ENCODE data around the gene PPIL3. TPM values are rescaled to one million over a fixed set of nuclear protein-coding genes. Genes with fewer than 3 reads are reported as not detected.

The PPIL3 gene
- polyA plus RNA-seq, 1 donor, result 63.7 TPM

GRCh38 chr2:200861617-200862155 lies 27.2 kb downstream of the PPIL3 start:
- no peak for DNase-seq (ENCODE audit: low read depth)

- no peak for DNase-seq (ENCODE audit: low read depth)
Measured at GRCh38 chr2:200860092-200860795, 28.6 kb downstream of the PPIL3 start.

GRCh38 chr2:200856806-200857205 lies 32.1 kb downstream of the PPIL3 start:
- no peak for DNase-seq (ENCODE audit: low read depth)

- no peak for DNase-seq (ENCODE audit: low read depth)
Measured at GRCh38 chr2:200852605-200853004, 36.3 kb downstream of the PPIL3 start.

GRCh38 chr2:200851398-200852248 lies 37.3 kb downstream of the PPIL3 start:
- DNase-seq (ENCODE audit: low read depth), result no peak

GRCh38 chr2:200850512-200851256 lies 38.2 kb downstream of the PPIL3 start:
- DNase-seq (ENCODE audit: low read depth), result no peak

DNA sequence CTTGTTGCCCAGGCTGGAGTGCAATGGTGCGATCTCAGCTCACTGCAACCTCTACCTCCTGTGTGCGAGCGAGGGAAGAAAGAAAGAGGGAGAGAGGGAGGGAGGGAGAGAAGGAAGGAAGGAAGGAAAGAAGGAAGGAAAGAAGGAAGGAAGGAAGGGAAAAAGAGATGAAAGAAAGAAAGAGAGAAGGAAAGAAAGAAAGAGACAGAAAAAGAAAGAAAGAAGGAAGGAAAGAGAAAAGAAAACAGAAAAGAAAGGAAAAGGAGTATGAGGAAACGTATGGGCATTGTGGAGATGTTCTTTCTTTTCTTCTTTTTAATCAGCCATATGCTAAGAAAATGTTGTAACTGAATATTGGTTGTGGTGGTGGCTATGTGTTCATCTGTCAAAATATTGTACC lies 40.9 kb downstream of the PPIL3 start:
- no peak for DNase-seq (ENCODE audit: low read depth)

DNA sequence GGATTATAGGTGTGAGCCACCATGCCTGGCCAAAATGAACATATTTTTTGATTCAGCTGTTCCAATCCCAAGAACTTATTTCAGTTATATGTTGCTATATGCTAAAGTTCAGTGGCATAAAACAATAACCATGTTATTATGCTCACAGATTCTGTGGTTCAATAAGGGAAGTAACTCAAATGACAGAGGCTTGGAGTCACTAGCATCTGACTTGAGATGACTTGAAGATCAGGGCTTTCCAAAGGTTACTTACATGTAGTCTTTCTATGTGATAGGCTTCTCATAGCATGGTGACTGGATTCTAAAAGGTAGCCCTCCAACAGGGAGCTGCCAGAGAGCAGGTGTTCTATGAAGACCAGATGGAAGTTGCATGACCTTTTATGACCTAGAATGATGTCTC lies 41.6 kb downstream of the PPIL3 start:
- DNase-seq (ENCODE audit: low read depth), result no peak

DNA sequence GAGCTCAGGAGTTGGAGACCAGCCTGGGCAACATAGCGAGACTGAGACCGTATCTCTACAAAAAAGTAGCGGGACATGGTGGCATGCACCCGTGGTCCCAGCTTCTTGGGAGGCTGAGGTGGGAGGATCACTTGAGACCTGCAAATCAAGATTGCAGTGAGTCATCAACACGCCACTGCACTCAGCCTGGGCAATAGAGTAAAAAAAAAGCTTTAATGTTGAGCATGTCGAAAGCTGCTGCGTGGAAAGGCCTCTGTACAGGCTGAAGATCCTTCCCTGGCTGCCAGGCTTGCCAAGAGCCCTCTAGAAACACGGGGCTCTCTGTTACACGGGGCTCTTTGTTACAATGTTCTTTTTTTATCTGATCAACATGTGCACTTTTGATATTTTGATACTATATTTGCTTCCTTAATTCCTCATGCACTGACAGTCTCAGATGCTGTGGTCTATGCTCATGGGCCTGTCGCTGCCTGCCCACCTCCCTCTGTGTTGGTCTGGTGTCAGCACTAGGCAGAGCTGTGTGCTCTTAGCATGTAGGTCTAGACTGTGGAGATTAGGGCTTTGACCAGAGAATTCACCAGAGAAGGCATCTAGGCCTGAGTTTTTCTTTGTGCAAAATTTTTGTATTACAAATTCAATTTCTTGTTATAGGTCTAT lies 43.1 kb downstream of the PPIL3 start:
- DNase-seq (ENCODE audit: low read depth), result no peak

DNA sequence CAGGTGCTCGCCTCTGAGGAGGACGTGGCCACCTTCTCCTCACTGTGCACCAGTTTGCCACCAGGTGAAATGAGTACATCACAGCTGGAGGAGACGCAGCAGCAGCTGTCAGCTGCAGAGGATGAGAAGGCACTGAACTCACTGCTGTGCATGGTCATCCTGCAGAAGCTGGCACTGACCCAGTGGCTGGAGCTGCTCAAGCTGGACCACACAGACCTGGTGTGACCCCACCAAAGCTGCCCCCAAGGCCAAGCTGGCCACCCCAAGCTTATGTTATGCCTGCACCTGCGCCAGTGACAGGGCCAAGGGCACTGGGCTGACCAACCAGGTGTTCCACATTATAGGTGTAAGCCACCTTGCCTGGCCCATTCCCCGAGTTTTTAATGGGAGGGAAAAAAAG lies 43.7 kb downstream of the PPIL3 start:
- DNase-seq (ENCODE audit: low read depth), result no peak

GRCh38 chr2:200843993-200844948 lies 44.6 kb downstream of the PPIL3 start:
- no peak for DNase-seq (ENCODE audit: low read depth)

GRCh38 chr2:200839513-200839912 lies 49.4 kb downstream of the PPIL3 start:
- DNase-seq (ENCODE audit: low read depth), result no peak

DNA sequence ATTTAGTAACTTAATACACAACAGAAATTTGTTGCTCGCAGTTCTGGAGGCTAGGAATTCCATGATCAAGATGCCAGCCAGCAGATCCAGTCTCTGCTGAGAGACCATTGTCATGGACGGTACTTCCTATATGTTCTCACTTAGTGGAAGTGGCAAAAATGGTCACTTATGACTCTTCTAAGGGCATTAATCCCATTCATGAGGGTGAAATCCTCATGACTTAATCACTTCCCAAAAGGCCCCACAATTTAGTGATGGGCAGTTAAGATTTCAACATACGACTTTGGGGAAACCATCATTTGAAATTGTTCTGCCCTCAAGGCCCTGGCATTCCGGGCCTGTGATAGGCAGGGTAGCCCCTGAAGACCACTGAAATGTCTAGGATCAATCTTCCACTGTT lies 54.2 kb downstream of the PPIL3 start:
- DNase-seq (ENCODE audit: low read depth), result no peak

GRCh38 chr2:200829258-200829655 lies 59.6 kb downstream of the PPIL3 start:
- no peak for DNase-seq (ENCODE audit: low read depth)

- no peak for DNase-seq (ENCODE audit: low read depth)
Measured at GRCh38 chr2:200828572-200829257, 60.2 kb downstream of the PPIL3 start.

DNA sequence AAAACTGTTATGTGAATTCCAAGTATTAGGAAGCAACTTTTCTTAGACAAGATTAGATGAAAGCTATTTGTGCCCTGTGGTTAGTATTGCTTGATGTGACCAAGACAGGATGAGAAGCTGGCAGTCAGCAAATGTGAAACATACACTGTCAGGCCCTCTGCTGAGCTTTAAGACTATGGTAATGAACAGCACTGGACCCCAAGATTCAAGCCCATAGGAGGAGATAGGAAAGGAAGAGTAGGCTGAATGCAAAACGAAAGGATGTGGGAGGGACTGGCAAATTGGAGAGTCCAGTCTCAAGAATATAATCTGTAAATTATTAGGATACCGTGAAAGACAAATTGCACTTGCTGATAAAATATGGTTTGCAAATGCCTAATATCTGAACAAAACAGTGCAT lies 60.8 kb downstream of the PPIL3 start:
- no peak for DNase-seq (ENCODE audit: low read depth)

DNA sequence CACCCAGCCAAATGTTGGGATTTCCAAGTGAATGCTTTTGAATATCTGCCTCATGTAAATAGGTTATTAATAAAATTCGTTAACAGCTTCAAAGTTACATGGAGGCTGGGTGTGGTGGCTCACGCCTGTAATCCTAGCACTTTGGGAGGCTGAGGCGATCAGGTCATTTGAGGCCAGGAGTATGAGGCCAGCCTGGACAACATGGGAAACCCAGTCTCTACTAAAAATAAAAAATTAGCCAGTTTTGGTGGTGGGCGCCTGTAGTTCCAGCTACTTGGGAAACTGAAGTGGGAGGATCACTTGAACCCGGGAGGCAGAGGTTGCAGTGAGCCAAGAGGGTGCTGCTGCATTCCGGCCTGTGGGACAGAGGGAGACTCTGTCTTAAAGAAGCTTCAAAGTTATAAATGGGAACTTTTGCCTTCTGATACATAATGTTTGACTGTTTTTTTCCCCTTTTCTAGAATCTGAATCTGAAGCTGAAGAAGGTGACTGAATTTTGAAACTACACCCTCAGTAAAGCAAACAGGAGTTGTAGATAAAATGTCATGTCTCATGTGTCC lies 67.1 kb downstream of the PPIL3 start:
- no peak for DNase-seq (ENCODE audit: low read depth)

Data from forelimb muscle (tissue), 1 donor.